ENCODE results near the gene CDC27. TPM values are rescaled to one million over a fixed set of nuclear protein-coding genes. Genes with fewer than 3 reads are reported as not detected.

Gene CDC27
- total RNA-seq, 1 experiment from 2014 or later, result 97.5 TPM

- intact Hi-C loops (cut with micrococcal nuclease; ENCODE audit: unreplicated experiment), result no loop called here
- H3K4me3 ChIP-seq (ENCODE audit: low read depth in 2 of 2, low read length in 2 of 2), result no peak overlapping the region
- CTCF ChIA-PET, result interaction anchor here (0.6 kb wide), 1 partner anchor 65 kb away, joined by 4 read pairs; no protein-coding TSS in a partner anchor
- DNase-seq (ENCODE audit: low read depth, low spot score), result no peak
- no peak for ATAC-seq
- TF ChIP-seq, protein P1, sequence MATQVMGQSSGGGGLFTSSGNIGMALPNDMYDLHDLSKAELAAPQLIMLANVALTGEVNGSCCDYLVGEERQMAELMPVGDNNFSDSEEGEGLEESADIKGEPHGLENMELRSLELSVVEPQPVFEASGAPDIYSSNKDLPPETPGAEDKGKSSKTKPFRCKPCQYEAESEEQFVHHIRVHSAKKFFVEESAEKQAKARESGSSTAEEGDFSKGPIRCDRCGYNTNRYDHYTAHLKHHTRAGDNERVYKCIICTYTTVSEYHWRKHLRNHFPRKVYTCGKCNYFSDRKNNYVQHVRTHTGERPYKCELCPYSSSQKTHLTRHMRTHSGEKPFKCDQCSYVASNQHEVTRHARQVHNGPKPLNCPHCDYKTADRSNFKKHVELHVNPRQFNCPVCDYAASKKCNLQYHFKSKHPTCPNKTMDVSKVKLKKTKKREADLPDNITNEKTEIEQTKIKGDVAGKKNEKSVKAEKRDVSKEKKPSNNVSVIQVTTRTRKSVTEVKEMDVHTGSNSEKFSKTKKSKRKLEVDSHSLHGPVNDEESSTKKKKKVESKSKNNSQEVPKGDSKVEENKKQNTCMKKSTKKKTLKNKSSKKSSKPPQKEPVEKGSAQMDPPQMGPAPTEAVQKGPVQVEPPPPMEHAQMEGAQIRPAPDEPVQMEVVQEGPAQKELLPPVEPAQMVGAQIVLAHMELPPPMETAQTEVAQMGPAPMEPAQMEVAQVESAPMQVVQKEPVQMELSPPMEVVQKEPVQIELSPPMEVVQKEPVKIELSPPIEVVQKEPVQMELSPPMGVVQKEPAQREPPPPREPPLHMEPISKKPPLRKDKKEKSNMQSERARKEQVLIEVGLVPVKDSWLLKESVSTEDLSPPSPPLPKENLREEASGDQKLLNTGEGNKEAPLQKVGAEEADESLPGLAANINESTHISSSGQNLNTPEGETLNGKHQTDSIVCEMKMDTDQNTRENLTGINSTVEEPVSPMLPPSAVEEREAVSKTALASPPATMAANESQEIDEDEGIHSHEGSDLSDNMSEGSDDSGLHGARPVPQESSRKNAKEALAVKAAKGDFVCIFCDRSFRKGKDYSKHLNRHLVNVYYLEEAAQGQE (IDR thresholded peaks at IDR 0.05; ENCODE audit: insufficient read depth in 1 of 2, low read depth in 2 of 2, low read length in 1 of 2), result no peak
- TF ChIP-seq, protein P2, sequence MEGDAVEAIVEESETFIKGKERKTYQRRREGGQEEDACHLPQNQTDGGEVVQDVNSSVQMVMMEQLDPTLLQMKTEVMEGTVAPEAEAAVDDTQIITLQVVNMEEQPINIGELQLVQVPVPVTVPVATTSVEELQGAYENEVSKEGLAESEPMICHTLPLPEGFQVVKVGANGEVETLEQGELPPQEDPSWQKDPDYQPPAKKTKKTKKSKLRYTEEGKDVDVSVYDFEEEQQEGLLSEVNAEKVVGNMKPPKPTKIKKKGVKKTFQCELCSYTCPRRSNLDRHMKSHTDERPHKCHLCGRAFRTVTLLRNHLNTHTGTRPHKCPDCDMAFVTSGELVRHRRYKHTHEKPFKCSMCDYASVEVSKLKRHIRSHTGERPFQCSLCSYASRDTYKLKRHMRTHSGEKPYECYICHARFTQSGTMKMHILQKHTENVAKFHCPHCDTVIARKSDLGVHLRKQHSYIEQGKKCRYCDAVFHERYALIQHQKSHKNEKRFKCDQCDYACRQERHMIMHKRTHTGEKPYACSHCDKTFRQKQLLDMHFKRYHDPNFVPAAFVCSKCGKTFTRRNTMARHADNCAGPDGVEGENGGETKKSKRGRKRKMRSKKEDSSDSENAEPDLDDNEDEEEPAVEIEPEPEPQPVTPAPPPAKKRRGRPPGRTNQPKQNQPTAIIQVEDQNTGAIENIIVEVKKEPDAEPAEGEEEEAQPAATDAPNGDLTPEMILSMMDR (IDR thresholded peaks at IDR 0.05), result no peak
- no peak for TF ChIP-seq SIN3A (IDR thresholded peaks at IDR 0.05; ENCODE audit: borderline replicate concordance, insufficient read depth, low read depth, low read length)
- TF ChIP-seq TCF7L2 (IDR thresholded peaks at IDR 0.05; ENCODE audit: low read depth, low read length), result no peak
- no peak for TF ChIP-seq POLR2AphosphoS5 (IDR thresholded peaks at IDR 0.05; ENCODE audit: low read depth, low read length)
- in situ Hi-C loops (cut with HindIII; ENCODE audit: low pct_unique_long_range_greater_than_20kb, low sequenced_read_pairs), result no loop called here
- H3K4me1 ChIP-seq (ENCODE audit: control insufficient read depth, insufficient read depth, low read length), result no peaks in the 10 kb centered on the region
- H3K9me3 ChIP-seq (ENCODE audit: control insufficient read depth, insufficient read depth, low read depth, low read length), result no peaks in the 10 kb centered on the region
- H3K27me3 ChIP-seq (ENCODE audit: control insufficient read depth, insufficient read depth, low read length), result no peaks in the 10 kb centered on the region
- no peaks in the 10 kb centered on the region for H3K36me3 ChIP-seq (ENCODE audit: control insufficient read depth, insufficient read depth, low read length)
- no peak overlapping the region for H3K27ac ChIP-seq (ENCODE audit: low read length)
- no TSS peak for BruUV-seq (replicated peaks)
- POLR2A ChIA-PET, result interaction anchor here (0.6 kb wide), 1 partner anchor 17 kb away, joined by 4 read pairs; no protein-coding TSS in a partner anchor
Measured at GRCh38 chr17:47200325-47200664, 11.2 kb upstream of the CDC27 start.

GRCh38 chr17:47199627-47200324, 10.7 kb upstream of the CDC27 start:
- Histone ChIP-seq H3K4me1 (ENCODE audit: control insufficient read depth, insufficient read depth, low read length) (no peaks in the 10 kb centered on the region), H3K4me3 (ENCODE audit: low read depth in 2 of 2, low read length in 2 of 2) (no peak overlapping the region), H3K27ac (ENCODE audit: low read length) (no peak overlapping the region), H3K27me3 (ENCODE audit: control insufficient read depth, insufficient read depth, low read length) (no peaks in the 10 kb centered on the region), H3K9me3 (ENCODE audit: control insufficient read depth, insufficient read depth, low read depth, low read length) (no peaks in the 10 kb centered on the region), H3K36me3 (ENCODE audit: control insufficient read depth, insufficient read depth, low read length) (no peaks in the 10 kb centered on the region)
- no TSS peak for BruUV-seq (replicated peaks)
- ATAC-seq, result no peak
- in situ Hi-C loops (cut with HindIII; ENCODE audit: low pct_unique_long_range_greater_than_20kb, low sequenced_read_pairs) (no loop called here), intact Hi-C loops (cut with micrococcal nuclease; ENCODE audit: unreplicated experiment) (no loop called here)
- TF ChIP-seq, protein P2 (IDR thresholded peaks at IDR 0.05), result no peak
- TF ChIP-seq POLR2AphosphoS5 (IDR thresholded peaks at IDR 0.05; ENCODE audit: low read depth, low read length) (no peak), TCF7L2 (IDR thresholded peaks at IDR 0.05; ENCODE audit: low read depth, low read length) (no peak), SIN3A (IDR thresholded peaks at IDR 0.05; ENCODE audit: borderline replicate concordance, insufficient read depth, low read depth, low read length) (no peak)
- TF ChIP-seq, protein P1 (IDR thresholded peaks at IDR 0.05; ENCODE audit: insufficient read depth in 1 of 2, low read depth in 2 of 2, low read length in 1 of 2), result no peak
- ChIA-PET POLR2A (interaction anchor here (0.7 kb wide), 1 partner anchor 82 kb away, joined by 3 read pairs; no protein-coding TSS in a partner anchor), CTCF (interaction anchor here (0.6 kb wide), 1 partner anchor 66 kb away, joined by 4 read pairs; no protein-coding TSS in a partner anchor)
- DNase-seq (ENCODE audit: low read depth, low spot score), result no peak

Measured in Panc1 (cell line).